Germinal center (tissue), 1 donor: ENCODE data around the gene GPN2.
A peak's percentile ranks its signal among the peaks of the same experiment; 100 is the strongest.

ENCODE experiments used
- DNase-seq: peaks from one replicate; pipeline ENCODE4 v3.0.0; 2012; ENCODE audit warnings: mixed read lengths, low spot score

Gene GPN2

GRCh38 chr1:26831546-26832248 lies 58.4 kb downstream of the GPN2 start:
- no peak for DNase-seq

GRCh38 chr1:26831059-26831458 lies 59.0 kb downstream of the GPN2 start:
- DNase-seq: no peak

GRCh38 chr1:26829184-26829911 lies 60.7 kb downstream of the GPN2 start:
- no peak for DNase-seq

- DNase-seq: no peak
Observed at GRCh38 chr1:26828411-26828991, 61.6 kb downstream of the GPN2 start.

- no peak for DNase-seq
Observed at GRCh38 chr1:26827663-26828062, 62.4 kb downstream of the GPN2 start.

- DNase-seq: no peak
Observed at GRCh38 chr1:26827106-26827604, 62.9 kb downstream of the GPN2 start.

- DNase-seq: peak; percentile 84
Observed at GRCh38 chr1:26826261-26827105, 63.6 kb downstream of the GPN2 start, which contains the start of gene ZDHHC18. Gene ZDHHC18, plus strand, starts transcription at chr1:26826688. Its CDS starts 117 bp downstream, at chr1:26826805.
